Esophagus muscularis mucosa (tissue), 3 donors: ENCODE data around the gene CLDN7.
A peak's percentile ranks its signal among the peaks of the same experiment; 100 is the strongest.

Experiments
- POLR2A ChIP-seq: fragments of 450-650 bp; IDR thresholded peaks from one replicate; pipeline ENCODE4 v1.6.1; 2017; ENCODE audit warnings: antibody characterized with exemption, moderate library complexity, mild to moderate bottlenecking, low read depth
- TF ChIP-seq, protein P1 (sequence below), 3 experiments: fragments of 200-600 bp in 2 of 3; fragments of 450-650 bp in 1 of 3; sonication (generic) in 2 of 3; IDR thresholded peaks; one replicate each; pipeline ENCODE4 v1.5.1; 2017 to 2019; ENCODE audit warnings: antibody characterized with exemption in 3 of 3, mild to moderate bottlenecking in 2 of 3, moderate library complexity in 1 of 3

DNA sequence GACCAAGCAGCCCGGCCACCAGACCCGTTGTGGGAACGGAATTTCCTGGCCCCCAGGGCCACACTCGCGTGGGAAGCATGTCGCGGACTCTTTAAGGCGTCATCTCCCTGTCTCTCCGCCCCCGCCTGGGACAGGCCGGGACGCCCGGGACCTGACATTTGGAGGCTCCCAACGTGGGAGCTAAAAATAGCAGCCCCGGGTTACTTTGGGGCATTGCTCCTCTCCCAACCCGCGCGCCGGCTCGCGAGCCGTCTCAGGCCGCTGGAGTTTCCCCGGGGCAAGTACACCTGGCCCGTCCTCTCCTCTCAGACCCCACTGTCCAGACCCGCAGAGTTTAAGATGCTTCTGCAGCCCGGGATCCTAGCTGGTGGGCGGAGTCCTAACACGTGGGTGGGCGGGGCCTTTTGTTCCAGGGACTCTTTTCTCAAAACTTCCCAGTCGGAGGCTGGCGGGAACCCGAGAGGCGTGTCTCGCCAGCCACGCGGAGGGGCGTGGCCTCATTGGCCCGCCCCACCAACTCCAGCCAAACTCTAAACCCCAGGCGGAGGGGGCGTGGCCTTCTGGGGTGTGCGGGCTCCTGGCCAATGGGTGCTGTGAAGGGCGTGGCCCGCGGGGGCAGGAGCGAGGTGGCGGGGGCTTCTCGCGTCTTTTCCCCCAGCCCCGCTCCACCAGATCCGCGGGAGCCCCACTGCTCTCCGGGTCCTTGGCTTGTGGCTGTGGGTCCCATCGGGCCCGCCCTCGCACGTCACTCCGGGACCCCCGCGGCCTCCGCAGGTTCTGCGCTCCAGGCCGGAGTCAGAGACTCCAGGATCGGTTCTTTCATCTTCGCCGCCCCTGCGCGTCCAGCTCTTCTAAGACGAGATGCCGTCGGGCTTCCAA is 19.0 kb upstream of the CLDN7 start, which contains the start of gene SLC2A4:
- TF ChIP-seq, protein P1, sequence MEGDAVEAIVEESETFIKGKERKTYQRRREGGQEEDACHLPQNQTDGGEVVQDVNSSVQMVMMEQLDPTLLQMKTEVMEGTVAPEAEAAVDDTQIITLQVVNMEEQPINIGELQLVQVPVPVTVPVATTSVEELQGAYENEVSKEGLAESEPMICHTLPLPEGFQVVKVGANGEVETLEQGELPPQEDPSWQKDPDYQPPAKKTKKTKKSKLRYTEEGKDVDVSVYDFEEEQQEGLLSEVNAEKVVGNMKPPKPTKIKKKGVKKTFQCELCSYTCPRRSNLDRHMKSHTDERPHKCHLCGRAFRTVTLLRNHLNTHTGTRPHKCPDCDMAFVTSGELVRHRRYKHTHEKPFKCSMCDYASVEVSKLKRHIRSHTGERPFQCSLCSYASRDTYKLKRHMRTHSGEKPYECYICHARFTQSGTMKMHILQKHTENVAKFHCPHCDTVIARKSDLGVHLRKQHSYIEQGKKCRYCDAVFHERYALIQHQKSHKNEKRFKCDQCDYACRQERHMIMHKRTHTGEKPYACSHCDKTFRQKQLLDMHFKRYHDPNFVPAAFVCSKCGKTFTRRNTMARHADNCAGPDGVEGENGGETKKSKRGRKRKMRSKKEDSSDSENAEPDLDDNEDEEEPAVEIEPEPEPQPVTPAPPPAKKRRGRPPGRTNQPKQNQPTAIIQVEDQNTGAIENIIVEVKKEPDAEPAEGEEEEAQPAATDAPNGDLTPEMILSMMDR (IDR thresholded peaks at IDR 0.05), result no peak
- TF ChIP-seq POLR2A, result peak; percentile 86
